Activated CD4-positive, alpha-beta T cell treated with anti-CD3 and anti-CD28 coated beads, Interleukin-2, amount 10 ng/mL, durations not matched to agents 7 days and 5 days (primary cell): ENCODE results near the gene MEGF11. TPM values are rescaled to one million over a fixed set of nuclear protein-coding genes. Genes with fewer than 3 reads are reported as not detected.
"Not testable (repeated sequence)": the region's sequence is repeated elsewhere in the genome, so short reads cannot be mapped to it uniquely, and the experiment has no call there.

Source experiments
- CTCF ChIA-PET: fragments of 350-600 bp; sonication (Branson Sonifier 250); formaldehyde crosslinking; loops from one replicate; lab custom pipeline; 2021; ENCODE audit warnings: antibody characterized with exemption; lab: Charles Lee
- POLR2A ChIA-PET: fragments of 350-600 bp; sonication (Branson Sonifier 250); formaldehyde crosslinking; loops from one replicate; lab custom pipeline; 2021; ENCODE audit warnings: antibody characterized with exemption; lab: Charles Lee
- DNase-seq: peaks from one replicate; pipeline ENCODE4 v3.0.0-alpha.2; 2020
- H3K27ac Mint-ChIP-seq: one replicate; pipeline ENCODE4 v1.8.0; 2021; ENCODE audit warnings: mild to moderate bottlenecking, moderate library complexity, mixed read lengths
- H3K27me3 Mint-ChIP-seq: one replicate; pipeline ENCODE4 v1.8.0; 2021; ENCODE audit warnings: mixed read lengths
- H3K36me3 Mint-ChIP-seq: one replicate; pipeline ENCODE4 v1.8.0; 2021; ENCODE audit warnings: low read depth, mixed read lengths
- H3K4me1 Mint-ChIP-seq: one replicate; pipeline ENCODE4 v1.8.0; 2021; ENCODE audit warnings: mixed read lengths
- H3K4me3 Mint-ChIP-seq: one replicate; pipeline ENCODE4 v1.8.0; 2021; ENCODE audit warnings: mild to moderate bottlenecking, moderate library complexity, mixed read lengths
- H3K9me3 Mint-ChIP-seq: one replicate; pipeline ENCODE4 v1.8.0; 2021; ENCODE audit warnings: mixed read lengths
- total RNA-seq, 2 experiments: library from RNA; stranded (reverse); gene quantifications; one replicate each; pipeline ENCODE4 v1.2.3, GENCODE V29; 2021

The MEGF11 gene
- total RNA-seq, 2 experiments from 2014 or later = not detected

DNA sequence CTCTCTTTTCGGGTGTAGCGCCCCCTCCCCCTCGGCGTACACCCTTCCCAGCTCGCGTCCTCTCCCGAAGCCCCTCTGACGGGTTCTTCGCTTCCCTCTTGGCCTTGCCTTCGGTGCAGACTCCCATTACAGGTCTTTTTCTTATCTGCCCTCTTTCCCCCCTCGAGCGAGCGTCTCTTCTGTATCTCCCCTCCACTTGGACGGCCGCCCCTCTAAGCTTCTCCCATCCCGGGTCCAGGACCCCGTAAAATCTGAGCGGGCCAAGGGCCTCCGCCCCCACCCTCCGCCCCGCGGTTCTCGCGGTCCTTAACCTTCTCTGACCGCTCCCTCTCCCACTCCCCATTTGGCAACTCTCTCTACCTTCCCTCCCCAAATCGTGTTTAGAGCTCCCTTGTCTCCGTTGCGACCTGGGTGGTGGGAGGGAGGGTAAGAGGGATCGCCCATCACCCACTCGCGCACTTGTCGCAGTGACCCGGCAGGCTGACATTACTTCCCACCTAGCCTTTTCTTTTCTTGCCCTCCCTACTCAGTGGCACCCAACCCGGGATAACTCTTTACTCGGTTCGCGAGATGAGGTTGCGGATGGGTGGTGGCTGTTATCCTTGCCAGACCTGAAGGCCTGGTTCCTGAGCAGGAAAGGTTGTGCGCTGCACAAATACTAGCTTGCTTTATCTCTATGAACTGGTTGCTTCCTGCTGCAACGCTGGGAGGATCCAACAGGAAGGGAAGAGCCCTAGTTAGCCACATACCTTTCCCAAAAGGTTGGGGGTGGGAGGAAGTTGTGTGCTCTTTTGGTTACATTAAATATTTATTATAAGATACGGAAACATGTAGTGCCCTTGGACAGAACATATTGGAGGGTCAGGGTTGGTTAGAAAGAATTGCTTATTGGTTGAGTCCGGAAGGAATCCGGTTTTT lies 383.3 kb downstream of the MEGF11 start:
- peak; percentile 36 for DNase-seq
- ChIA-PET POLR2A (interaction anchor here (1.0 to 1.5 kb wide), 3 partner anchors 37 to 566 kb away, joined by 4 to 5 read pairs (median 5); partner anchors contain the start of gene RNU5B-1), CTCF (interaction anchor here (0.6 to 1.5 kb wide), 7 partner anchors 10 to 489 kb away, joined by 3 to 8 read pairs (median 4); partner anchors contain the start of gene INTS14)
- peaks cover 24% of the 10 kb centered on the region for H3K36me3 Mint-ChIP-seq
- peaks cover 4% of the 10 kb centered on the region for H3K27me3 Mint-ChIP-seq
- H3K27ac Mint-ChIP-seq = peak overlapping the region; percentile 94
- peak overlapping the region; percentile 98 for H3K4me3 Mint-ChIP-seq
- H3K4me1 Mint-ChIP-seq = peaks cover 35% of the 10 kb centered on the region
- H3K9me3 Mint-ChIP-seq = no peaks in the 10 kb centered on the region

DNA sequence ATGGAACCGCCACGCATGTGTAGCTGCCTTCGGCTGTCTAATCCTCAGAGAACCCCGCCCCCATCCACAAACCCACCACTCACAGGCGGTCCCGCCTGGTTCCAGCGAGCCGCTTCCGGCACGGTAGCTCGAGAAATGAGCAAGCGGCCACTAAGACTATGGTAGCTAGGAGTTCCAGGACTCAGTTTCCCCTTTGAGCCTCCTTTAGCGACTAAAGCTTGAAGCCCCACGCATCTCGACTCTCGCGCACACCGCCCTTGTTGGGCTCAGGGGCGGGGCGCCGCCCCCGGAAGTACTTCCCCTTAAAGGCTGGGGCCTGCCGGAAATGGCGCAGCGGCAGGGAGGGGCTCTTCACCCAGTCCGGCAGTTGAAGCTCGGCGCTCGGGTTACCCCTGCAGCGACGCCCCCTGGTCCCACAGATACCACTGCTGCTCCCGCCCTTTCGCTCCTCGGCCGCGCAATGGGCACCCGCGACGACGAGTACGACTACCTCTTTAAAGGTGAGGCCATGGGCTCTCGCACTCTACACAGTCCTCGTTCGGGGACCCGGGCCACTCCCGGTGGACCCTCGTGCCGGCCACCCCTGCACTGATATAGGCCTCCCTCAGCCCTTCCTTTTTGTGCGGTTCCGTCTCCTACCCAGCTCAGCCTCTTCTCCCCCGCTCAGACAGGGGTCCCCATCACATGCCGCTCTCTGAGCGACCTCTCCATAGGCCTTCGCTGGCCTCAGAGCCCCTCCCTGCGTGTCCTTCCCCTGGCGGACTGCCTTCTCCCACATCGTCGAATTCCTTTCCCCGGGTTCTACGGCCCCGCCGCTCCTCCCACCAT lies 384.2 kb downstream of the MEGF11 start, which contains the start of gene RAB11A:
Gene RAB11A (plus strand): TSS at position 366 of the 828 bp plus-strand sequence. CDS start 95 bp downstream, at position 461.
- Mint-ChIP-seq H3K9me3 (no peaks in the 10 kb centered on the region), H3K4me3 (peak within 1 kb of the TSS; percentile 98), H3K27ac (peak within 1 kb of the TSS; percentile 94), H3K4me1 (peaks cover 33% of the 10 kb centered on the region), H3K36me3 (peaks cover 21% of the 10 kb centered on the region), H3K27me3 (peaks cover 4% of the 10 kb centered on the region)
- ChIA-PET CTCF (interaction anchor here (0.7 to 3.7 kb wide), 11 partner anchors 10 to 484 kb away, joined by 3 to 16 read pairs (median 4); partner anchors contain the start of gene INTS14), POLR2A (interaction anchor here (1.0 to 1.5 kb wide), 3 partner anchors 36 to 565 kb away, joined by 4 to 5 read pairs (median 5); partner anchors contain the start of gene RNU5B-1)
- peak; percentile 95 for DNase-seq

DNA sequence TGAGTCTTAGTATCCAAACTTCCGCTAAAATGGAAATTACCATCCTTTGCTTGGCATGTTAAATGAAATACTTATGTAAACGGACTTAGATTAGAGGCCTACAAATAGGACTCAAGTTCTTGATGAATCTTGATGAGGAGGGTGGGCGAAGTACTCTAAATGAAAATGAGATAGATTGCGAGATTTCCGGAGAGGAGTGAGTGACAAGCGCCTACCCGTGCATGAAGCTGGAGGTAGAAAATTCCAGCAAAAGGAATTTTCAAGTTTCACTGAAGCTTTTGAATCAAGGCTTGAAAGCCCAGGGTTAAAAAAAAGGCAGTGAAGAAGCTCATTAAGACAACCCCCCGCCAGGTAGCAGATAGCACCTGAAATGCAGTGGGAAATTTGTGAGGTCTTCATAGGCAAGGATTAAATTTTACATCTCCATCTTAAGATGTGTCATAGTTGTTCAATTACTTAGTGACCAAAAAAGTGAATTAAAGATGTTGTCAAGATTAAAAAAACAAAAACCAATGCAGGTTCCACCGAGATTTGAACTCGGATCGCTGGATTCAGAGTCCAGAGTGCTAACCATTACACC lies 384.9 kb downstream of the MEGF11 start:
- peaks cover 21% of the 10 kb centered on the region for H3K36me3 Mint-ChIP-seq
- peak overlapping the region; percentile 98 for H3K4me3 Mint-ChIP-seq
- no peaks in the 10 kb centered on the region for H3K9me3 Mint-ChIP-seq
- ChIA-PET CTCF (interaction anchor here (0.6 to 3.7 kb wide), 11 partner anchors 11 to 483 kb away, joined by 3 to 16 read pairs (median 4); partner anchors contain the start of gene INTS14), POLR2A (interaction anchor here (1.0 to 1.5 kb wide), 3 partner anchors 36 to 564 kb away, joined by 4 to 5 read pairs (median 5); partner anchors contain the start of gene RNU5B-1)
- H3K4me1 Mint-ChIP-seq = peaks cover 30% of the 10 kb centered on the region
- H3K27me3 Mint-ChIP-seq = peaks cover 4% of the 10 kb centered on the region
- H3K27ac Mint-ChIP-seq = peak overlapping the region; percentile 94
- no peak for DNase-seq

DNA sequence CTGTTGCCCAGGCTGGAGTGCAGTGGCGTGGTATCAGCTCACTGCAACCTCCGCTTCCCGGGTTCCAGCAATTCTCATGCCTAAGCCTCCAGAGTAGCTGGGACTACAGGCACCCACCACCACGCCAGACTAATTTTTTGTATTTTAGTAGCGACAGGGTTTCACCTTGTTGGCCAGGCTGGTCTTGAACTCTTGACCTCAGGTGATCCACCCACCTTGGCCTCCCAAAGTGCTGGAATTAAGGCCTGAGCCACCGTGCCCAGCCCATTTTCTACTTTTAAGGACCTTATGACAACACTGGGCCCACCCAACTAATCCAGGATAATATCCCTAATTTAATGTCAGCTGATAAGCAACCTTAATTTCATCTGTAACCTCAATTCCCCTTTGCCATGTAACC lies 385.6 kb downstream of the MEGF11 start:
- POLR2A ChIA-PET, DNase-seq, H3K27ac Mint-ChIP-seq, H3K4me3 Mint-ChIP-seq, H3K27me3 Mint-ChIP-seq, H3K9me3 Mint-ChIP-seq: not testable (repeated sequence)
- Mint-ChIP-seq H3K4me1 (peaks cover 26% of the 10 kb centered on the region), H3K36me3 (peaks cover 21% of the 10 kb centered on the region)
- CTCF ChIA-PET = interaction anchor here (0.6 to 3.7 kb wide), 4 partner anchors 11 to 221 kb away, joined by 3 to 16 read pairs (median 4); no protein-coding TSS in a partner anchor

DNA sequence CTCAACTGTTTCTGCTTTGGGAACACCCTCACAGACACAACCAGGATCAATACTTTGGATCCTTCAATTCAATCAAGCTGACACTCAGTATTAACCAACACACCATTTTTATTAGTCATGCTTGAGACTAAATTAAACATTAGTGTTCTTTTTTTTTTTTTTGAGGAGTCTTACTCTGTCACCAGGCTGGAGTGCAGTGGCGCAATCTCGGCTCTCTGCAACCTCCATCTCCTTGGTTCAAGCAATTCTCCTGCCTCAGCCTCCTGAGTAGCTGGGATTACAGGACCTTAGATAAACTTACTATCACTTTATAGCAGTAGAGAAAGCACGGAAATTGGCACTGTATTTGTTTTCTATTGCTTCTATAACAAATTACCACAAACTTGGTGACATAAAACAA lies 386.3 kb downstream of the MEGF11 start:
- H3K27ac Mint-ChIP-seq = no peak overlapping the region
- H3K9me3 Mint-ChIP-seq = no peaks in the 10 kb centered on the region
- peaks cover 4% of the 10 kb centered on the region for H3K27me3 Mint-ChIP-seq
- H3K4me3 Mint-ChIP-seq = no peak overlapping the region
- H3K36me3 Mint-ChIP-seq = peaks cover 17% of the 10 kb centered on the region
- CTCF ChIA-PET = interaction anchor here (0.5 to 3.7 kb wide), 5 partner anchors 10 to 232 kb away, joined by 3 to 16 read pairs (median 4); no protein-coding TSS in a partner anchor
- no peak for DNase-seq
- peaks cover 24% of the 10 kb centered on the region for H3K4me1 Mint-ChIP-seq
- POLR2A ChIA-PET = no interaction called here

DNA sequence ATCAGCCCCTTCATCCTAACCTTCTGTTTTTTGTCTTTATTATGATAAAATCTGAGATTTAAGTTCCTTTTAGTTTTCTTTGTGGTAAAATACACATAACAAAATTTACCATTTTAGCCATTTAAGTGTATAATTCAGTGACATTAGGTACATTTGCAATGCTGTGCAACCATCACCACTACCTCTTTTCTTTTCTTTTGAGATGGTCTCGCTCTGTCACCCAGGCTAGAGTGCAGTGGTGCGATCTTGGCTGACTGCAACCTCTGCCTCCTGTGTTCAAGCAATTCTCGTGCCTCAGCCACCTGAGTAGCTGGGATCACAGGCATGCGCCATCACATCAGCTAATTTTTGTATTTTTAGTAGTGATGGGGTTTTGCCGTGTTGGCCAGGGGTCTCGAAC lies 390.4 kb downstream of the MEGF11 start:
- Mint-ChIP-seq H3K4me1 (peaks cover 12% of the 10 kb centered on the region), H3K27ac (no peak overlapping the region), H3K36me3 (no peaks in the 10 kb centered on the region), H3K27me3 (no peaks in the 10 kb centered on the region), H3K9me3 (no peaks in the 10 kb centered on the region), H3K4me3 (no peak overlapping the region)
- DNase-seq = no peak
- ChIA-PET CTCF (interaction anchor here (0.6 to 1.7 kb wide), 12 partner anchors 12 to 290 kb away, joined by 3 to 8 read pairs (median 3); partner anchors contain the start of gene INTS14), POLR2A (interaction anchor here (0.7 kb wide), 1 partner anchor 267 kb away, joined by 3 read pairs; no protein-coding TSS in a partner anchor)

DNA sequence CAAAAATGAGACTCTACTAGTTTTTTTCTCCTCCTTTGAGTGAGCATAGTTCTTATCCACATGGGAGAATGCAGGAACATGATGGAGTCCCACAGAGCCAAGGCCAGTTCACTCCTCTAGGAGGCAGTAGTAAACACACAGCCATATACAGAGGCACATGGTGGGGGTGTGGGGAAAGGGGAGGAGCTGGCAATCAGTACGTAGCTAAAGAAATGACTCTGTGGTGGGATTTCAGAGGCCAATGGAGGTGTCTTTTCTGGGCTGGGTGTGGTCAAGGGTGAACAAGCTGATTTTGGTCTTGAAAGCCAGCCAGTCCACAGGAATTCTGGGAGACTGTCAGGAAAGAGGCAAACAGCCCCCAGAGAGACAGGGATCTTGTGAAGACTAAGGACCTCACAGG lies 390.9 kb downstream of the MEGF11 start:
- Mint-ChIP-seq H3K27ac (no peak overlapping the region), H3K4me3 (no peak overlapping the region), H3K27me3 (no peaks in the 10 kb centered on the region), H3K9me3 (no peaks in the 10 kb centered on the region), H3K36me3 (no peaks in the 10 kb centered on the region), H3K4me1 (peaks cover 12% of the 10 kb centered on the region)
- peak; percentile 76 for DNase-seq
- CTCF ChIA-PET = interaction anchor here (0.6 to 1.7 kb wide), 12 partner anchors 12 to 290 kb away, joined by 3 to 8 read pairs (median 3); partner anchors contain the start of gene INTS14
- POLR2A ChIA-PET = interaction anchor here (0.7 kb wide), 1 partner anchor 266 kb away, joined by 3 read pairs; no protein-coding TSS in a partner anchor

DNA sequence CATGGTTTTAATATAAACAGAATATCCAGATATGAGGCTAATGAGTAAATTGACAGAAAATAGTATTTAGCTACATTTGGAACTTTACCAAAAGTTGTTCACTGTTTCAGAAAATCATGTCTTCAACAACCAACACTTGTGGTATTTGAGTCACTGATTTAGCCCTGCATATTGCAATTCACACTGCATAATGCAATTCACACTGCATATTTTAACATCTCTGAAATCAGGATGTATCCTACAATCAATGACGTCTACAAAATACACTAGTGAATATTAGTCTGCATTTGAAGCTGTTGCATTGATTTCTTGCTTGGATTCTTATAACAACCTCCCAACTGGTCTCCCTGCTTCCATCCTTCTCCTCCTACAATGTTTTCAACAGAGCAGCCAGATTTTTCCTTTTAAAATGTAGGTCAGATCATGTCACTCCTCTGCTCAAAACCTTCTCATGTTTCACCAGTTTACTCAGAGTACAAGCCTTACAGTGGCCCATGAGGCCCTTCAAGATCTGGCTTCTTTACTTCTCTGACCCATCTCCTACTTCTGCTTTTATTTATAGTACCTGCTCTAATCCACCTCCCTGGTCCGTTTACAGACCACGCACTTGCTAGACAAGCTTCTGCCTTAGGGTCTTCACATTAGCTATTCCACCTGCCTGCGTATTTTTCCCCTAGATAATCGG lies 395.7 kb downstream of the MEGF11 start:
- ChIA-PET CTCF (interaction anchor here (0.6 to 2.4 kb wide), 10 partner anchors 7 to 236 kb away, joined by 3 to 16 read pairs (median 4); partner anchors contain the start of genes RAB11A and SLC24A1), POLR2A (no interaction called here)
- Mint-ChIP-seq H3K27me3 (peaks cover 2% of the 10 kb centered on the region), H3K36me3 (no peaks in the 10 kb centered on the region), H3K4me3 (no peak overlapping the region), H3K4me1 (peaks cover 16% of the 10 kb centered on the region), H3K27ac (no peak overlapping the region), H3K9me3 (no peaks in the 10 kb centered on the region)
- no peak for DNase-seq

DNA sequence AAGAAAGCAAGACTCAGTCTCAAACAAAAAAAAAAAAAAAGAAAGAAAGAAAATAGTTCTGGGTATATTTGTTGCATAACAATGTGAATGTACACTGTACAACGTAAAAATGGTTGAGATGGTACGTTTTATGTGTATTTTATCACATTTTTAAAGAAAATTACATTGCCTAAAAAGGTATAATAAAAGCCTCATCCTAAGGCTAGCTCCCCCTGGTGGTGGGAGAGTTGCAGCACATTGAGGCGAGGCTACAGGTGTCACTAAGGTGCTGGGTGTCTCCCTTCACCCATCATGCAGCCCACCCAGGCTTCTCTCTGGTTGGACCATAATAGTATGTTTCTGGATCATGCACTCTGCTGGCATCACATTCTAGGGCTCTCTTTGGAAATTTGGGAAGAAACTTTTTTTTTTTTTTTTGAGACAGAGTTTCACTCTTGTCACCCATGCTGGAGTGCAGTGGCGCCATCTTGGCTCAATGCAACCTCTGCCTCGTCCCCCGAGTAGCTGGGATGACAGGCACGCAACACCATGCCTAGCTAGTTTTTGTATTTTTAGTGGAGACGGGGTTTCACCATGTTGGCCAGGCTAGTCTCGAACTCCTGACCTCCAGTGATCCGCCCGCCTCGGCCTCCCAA lies 396.6 kb downstream of the MEGF11 start:
- H3K4me1 Mint-ChIP-seq = peaks cover 12% of the 10 kb centered on the region
- H3K27me3 Mint-ChIP-seq = peaks cover 2% of the 10 kb centered on the region
- ChIA-PET CTCF (interaction anchor here (0.5 to 2.4 kb wide), 20 partner anchors 8 to 247 kb away, joined by 3 to 16 read pairs (median 4); partner anchors contain the start of genes RAB11A and SLC24A1), POLR2A (no interaction called here)
- peak overlapping the region; percentile 41 for H3K27ac Mint-ChIP-seq
- peak; percentile 89 for DNase-seq
- no peaks in the 10 kb centered on the region for H3K36me3 Mint-ChIP-seq
- H3K4me3 Mint-ChIP-seq = no peak overlapping the region
- no peaks in the 10 kb centered on the region for H3K9me3 Mint-ChIP-seq

DNA sequence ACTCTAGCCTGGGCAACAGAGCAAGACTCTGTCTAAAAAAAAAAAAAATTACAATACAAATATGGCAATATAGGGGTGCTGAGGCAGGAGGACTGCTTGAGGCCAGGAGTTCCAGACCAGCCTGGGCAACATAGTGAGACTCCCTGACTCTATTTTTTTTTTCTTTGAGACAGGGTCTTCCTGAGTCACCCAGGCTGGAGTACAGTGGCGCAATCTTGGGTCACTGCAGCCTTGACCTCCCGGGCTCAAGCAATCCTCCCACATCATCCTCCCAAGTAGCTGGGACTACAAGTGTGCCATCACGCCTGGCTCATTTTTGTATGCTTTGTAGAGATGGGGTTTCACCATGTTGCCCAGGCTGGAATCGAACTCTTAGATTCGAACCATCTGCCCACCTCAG lies 401.6 kb downstream of the MEGF11 start:
- H3K27me3 Mint-ChIP-seq = peaks cover 2% of the 10 kb centered on the region
- H3K9me3 Mint-ChIP-seq = no peaks in the 10 kb centered on the region
- no peak overlapping the region for H3K27ac Mint-ChIP-seq
- POLR2A ChIA-PET = no interaction called here
- H3K36me3 Mint-ChIP-seq = no peaks in the 10 kb centered on the region
- CTCF ChIA-PET = interaction anchor here (0.8 to 2.5 kb wide), 3 partner anchors 10 to 214 kb away, joined by 3 to 8 read pairs (median 4); partner anchors contain the start of gene RAB11A
- H3K4me1 Mint-ChIP-seq = peaks cover 3% of the 10 kb centered on the region
- no peak for DNase-seq
- no peak overlapping the region for H3K4me3 Mint-ChIP-seq
